Adipocyte (in vitro differentiated cells): ENCODE results near the gene CDON.

Source experiments
- DNase-seq: peaks from one replicate; pipeline ENCODE4 v3.0.0-alpha.2; 2015; ENCODE audit warnings: low read depth
- H3K27me3 ChIP-seq: replicated peaks from 2 replicates; pipeline ENCODE4 v1.7.0; 2013; ENCODE audit warnings: mild to moderate bottlenecking, low read length, moderate library complexity; ENCODE audit not compliant: control insufficient read depth, insufficient read depth
- H3K36me3 ChIP-seq: 2 replicates; pipeline ENCODE4 v1.7.0; 2013; ENCODE audit warnings: low read length, mild to moderate bottlenecking, moderate library complexity; ENCODE audit not compliant: control insufficient read depth, insufficient read depth, severe bottlenecking
- H3K4me1 ChIP-seq: 2 replicates; pipeline ENCODE4 v1.7.0; 2013; ENCODE audit warnings: mild to moderate bottlenecking, low read length, moderate library complexity; ENCODE audit not compliant: control insufficient read depth, insufficient read depth
- H3K4me3 ChIP-seq: 2 replicates; pipeline ENCODE4 v1.7.0; 2013; ENCODE audit warnings: mild to moderate bottlenecking, low read length, moderate library complexity
- H3K9ac ChIP-seq: 2 replicates; pipeline ENCODE4 v1.7.0; 2013; ENCODE audit warnings: mild to moderate bottlenecking, low read length, moderate library complexity
- H3K9me3 ChIP-seq: 2 replicates; pipeline ENCODE4 v1.7.0; 2013; ENCODE audit warnings: mild to moderate bottlenecking, low read length, moderate library complexity; ENCODE audit not compliant: control insufficient read depth

CDON gene

DNA sequence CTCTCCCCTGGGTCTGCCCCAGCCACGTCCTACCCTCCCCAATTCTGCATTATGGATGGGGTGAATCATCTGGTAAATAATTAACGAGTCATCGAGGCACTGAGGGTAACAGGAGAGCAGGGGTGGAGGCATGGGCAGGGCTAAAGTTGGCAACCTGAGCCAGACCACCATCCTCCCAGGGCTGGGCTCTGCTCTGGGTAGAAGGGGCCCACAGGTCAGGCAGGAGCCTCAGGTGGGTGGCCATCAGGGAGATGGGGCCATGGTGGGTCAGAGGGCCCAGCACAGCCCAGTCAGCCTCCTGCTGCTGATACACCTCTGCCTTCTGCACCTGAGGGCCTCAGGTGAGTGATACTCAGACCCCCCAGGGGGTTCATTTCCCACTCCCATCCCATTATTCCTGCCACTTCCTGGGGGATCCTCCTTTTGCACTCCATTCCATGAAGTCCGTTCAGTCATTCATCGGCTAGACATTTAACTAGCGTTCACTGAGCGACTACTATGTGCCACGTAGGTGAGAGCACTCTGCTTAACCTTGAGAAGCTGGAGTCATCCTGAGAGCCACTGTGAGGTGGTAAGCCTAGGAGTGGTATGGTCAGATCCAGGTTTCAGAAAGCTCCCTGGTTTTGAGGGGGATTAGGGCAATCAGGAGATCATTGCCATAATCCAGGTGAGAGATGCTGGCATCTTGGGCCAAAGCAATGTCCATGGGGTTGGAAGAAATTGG, 116.7 kb downstream of the CDON start, which contains the start of gene VSIG10L2:
Gene VSIG10L2, plus strand, starts transcription at position 248 of the 724 bp plus-strand sequence. Its CDS starts 12 bp downstream, at position 260.
- peaks cover 4% of the 10 kb centered on the region for H3K4me1 ChIP-seq
- H3K9ac ChIP-seq = no peak within 1 kb of the TSS
- no peak for DNase-seq
- H3K9me3 ChIP-seq = no peaks in the 10 kb centered on the region
- no peak within 1 kb of the TSS for H3K4me3 ChIP-seq
- H3K27me3 ChIP-seq = no peaks in the 10 kb centered on the region
- H3K36me3 ChIP-seq = no peaks in the 10 kb centered on the region

DNA sequence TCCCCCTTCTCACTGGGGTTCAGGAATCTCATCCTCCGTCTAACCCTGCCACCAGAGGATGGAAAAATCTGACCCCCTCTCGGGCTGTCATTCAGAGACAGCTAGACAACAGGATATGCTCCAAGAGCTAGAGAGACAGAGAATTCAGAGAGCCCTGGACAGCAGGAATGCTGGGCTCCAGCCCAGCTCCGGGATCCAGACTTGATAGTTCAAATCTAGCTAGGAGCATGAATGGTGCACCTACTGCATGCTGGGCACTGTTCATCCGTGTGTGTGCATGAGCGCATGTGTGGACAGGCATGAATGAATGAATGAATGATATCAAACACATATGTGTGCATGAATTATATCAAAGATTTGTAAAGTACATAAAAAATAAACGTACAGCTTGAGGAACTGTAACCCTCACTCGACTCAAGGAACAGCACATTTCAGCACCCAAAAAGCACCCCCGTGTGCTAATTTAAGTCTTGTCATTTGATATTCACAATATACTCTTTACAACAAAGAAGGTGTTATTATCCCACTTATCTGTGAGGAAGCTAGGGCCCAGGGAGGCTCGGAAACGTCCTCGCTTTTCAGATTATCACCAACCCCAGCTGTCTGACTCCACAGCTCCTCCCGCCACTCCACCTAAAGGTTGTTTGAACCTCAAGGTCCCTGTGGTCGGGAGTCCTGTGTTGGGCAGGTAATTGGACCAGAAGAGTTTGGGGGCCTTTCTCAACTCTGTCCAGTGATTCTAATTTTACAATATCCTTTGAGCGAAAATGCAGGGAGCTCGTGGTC, 117.5 kb downstream of the CDON start:
- no peaks in the 10 kb centered on the region for H3K9me3 ChIP-seq

DNA sequence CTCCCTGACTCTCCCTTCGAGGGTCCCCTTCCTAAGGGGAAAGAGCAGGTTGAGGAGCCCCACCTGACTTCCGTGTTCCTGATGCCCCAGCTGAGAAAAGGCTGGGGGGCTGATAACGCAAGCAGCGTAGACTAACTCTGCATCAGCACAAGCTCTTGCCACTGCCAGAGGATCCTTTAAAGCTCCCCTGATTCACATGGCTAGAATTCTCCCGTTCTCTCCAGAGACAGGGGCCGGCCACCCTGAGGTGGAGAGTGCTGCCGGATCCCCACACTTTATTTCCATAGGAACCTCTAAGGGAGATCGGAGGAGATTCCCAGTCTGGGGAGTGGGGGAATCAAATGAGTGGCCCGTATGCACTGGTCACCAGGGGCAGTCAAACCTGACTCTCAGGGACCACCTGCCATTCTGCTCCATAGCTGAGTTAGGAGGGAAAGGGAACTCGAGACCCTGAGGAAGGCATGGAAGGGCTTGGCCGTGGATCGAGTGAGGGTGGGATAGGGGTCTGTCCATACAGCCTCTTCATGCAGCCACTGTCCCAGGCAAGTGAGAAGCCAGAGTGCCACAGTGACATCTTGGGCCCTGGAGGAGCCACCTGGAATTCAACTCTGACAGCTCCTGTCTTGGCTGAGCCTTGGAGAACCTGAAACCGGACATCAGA, 118.2 kb downstream of the CDON start:
- Histone ChIP-seq H3K4me1 (no peaks in the 10 kb centered on the region), H3K27me3 (no peaks in the 10 kb centered on the region), H3K4me3 (no peak overlapping the region), H3K36me3 (no peaks in the 10 kb centered on the region), H3K9me3 (no peaks in the 10 kb centered on the region), H3K9ac (no peak overlapping the region)
- no peak for DNase-seq

More for the DNA sequence above, 117.5 kb downstream of the CDON start:
- Histone ChIP-seq H3K36me3 (no peaks in the 10 kb centered on the region), H3K4me3 (no peak overlapping the region), H3K4me1 (no peaks in the 10 kb centered on the region), H3K27me3 (no peaks in the 10 kb centered on the region), H3K9ac (no peak overlapping the region)
- DNase-seq = no peak

DNA sequence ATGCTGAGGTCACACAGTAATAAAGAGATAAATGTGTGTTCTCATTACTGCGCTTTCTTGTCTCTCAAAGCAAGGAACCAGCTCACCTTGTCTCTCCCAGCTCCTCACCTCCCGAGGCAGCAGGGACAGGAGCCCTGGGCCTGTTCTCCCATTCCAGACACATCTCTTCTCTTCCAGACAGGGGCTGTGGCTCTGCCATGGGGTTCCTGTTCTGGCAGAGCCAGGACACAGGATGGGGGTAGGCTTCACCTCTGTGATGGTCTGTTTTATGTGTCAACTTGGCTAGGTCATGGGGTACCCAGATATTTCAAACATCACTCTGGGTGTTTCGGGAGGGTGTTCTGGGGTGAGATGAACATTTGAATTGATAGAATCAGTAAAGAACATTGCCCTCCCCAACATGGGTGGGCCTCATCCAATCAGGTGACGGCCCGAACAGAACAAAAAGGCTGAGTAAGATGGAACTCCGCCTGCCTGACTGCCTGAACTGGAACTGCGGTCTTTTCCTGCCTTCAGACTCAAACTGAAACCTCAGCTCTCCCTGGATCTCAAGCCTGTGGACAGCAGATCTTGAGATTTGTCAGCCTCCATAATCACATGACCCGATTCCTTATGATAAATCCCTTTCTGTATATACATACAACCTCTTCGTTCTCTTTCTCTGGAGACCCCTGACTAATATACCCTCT, 118.9 kb downstream of the CDON start:
- no peaks in the 10 kb centered on the region for H3K27me3 ChIP-seq
- H3K4me1 ChIP-seq = no peaks in the 10 kb centered on the region
- no peak overlapping the region for H3K4me3 ChIP-seq
- H3K9me3 ChIP-seq = no peaks in the 10 kb centered on the region
- no peak for DNase-seq
- no peak overlapping the region for H3K9ac ChIP-seq
- H3K36me3 ChIP-seq = no peaks in the 10 kb centered on the region

DNA sequence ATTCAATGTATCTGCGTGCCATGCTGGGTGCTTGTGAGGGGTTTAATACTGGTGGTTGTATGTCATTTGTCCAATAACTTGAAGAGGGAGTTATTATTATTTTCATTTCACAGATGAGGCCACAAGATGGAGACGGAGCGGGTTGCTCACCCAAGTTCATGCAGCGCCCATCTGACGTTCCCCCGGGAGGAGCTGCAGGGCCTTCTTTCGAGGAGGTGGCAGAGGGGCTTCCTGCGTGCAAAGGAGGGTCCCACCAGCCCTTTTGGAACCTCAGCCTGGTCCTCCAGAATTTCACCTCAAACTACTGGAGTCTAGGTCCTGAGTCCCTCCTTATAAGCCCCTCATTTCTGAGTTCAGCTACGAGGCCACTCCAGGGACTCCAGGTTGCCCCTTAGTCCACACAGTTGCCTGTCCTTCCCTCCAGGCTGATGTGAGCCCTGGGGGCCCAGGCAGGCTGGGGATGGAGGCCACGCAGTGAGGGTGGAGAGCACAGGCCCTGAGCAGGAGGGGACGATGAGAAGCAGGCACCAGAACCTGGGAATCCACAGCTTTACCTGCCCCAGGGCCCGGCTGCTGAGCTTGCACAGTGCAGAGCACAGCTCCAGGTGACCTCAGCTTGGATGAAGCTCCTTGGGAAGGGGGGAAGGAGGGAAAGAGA, 119.8 kb downstream of the CDON start:
- Histone ChIP-seq H3K9me3 (no peaks in the 10 kb centered on the region), H3K4me1 (no peaks in the 10 kb centered on the region)

DNA sequence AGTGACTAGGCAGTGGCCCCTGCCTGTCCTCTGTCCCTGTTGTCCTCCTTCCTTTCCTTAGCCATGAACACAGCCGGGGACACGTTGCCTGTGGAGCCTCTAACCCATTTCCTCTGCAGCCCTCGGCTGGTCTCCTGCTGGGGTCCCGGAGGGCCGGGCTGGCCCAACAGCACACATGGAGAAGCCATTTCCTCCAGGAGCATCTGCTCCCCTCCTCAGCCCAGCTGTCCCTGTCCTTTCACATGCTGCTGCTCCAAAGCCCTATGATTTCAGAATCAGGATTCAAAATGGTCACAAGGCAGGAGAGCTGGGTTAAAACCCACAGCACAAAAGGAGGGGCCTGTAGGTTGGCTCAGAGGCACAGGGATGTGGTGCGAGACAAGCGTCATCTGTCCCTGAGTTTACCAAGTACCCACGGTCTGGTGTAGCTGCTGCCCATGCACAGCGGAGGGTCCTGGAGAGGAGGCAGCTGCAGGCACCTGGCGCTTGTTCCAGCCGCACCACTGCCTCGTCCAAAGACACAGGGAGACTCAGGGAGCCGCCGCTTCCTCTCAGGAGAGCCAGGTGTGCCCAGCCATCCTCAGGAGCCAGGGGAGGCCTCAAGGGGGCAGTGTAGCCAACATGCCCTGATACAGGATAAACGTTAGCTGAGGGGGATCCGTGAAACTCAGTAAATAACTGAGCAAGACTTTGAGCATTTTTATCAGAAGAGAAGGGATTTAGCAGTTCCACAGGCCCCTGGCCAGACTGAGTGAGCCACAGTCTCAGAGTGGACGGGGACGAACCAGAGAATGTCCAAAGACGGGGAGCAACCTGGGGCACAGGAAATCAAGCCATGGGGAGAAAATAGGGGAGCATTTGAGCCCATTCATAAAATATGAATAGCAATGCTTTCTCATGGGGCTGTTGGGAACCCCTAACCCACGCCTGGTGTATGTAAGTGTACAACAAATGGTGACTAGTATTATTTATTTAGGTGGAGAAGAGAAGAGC, 120.8 kb downstream of the CDON start:
- no peaks in the 10 kb centered on the region for H3K27me3 ChIP-seq
- peak; percentile 34 for DNase-seq
- H3K36me3 ChIP-seq = no peaks in the 10 kb centered on the region
- H3K9me3 ChIP-seq = no peaks in the 10 kb centered on the region
- no peak overlapping the region for H3K9ac ChIP-seq
- no peak overlapping the region for H3K4me3 ChIP-seq
- H3K4me1 ChIP-seq = no peaks in the 10 kb centered on the region

More for the DNA sequence above, 119.8 kb downstream of the CDON start:
- Histone ChIP-seq H3K36me3 (no peaks in the 10 kb centered on the region), H3K9ac (no peak overlapping the region), H3K27me3 (no peaks in the 10 kb centered on the region), H3K4me3 (no peak overlapping the region)
- DNase-seq = no peak

DNA sequence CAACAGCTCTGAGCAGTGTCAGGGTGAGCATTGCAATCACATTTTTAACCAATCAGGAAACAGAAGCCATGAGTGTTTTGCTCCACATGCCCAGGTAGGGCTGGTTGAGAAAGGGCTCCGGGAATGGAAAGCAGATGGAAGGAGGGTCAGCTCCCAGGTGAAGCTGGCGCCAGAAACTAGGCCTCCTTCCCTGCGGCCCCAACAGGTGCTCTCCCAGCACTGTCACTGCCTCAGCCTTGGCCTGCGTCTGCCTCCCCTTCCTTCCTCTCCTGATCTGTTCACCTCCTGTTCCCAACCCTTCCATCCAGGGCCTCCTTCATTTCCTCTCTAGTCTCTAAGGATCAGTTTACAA, 121.4 kb downstream of the CDON start:
- Histone ChIP-seq H3K9ac (no peak overlapping the region), H3K36me3 (no peaks in the 10 kb centered on the region), H3K9me3 (no peaks in the 10 kb centered on the region), H3K27me3 (no peaks in the 10 kb centered on the region), H3K4me3 (no peak overlapping the region), H3K4me1 (no peaks in the 10 kb centered on the region)
- no peak for DNase-seq

DNA sequence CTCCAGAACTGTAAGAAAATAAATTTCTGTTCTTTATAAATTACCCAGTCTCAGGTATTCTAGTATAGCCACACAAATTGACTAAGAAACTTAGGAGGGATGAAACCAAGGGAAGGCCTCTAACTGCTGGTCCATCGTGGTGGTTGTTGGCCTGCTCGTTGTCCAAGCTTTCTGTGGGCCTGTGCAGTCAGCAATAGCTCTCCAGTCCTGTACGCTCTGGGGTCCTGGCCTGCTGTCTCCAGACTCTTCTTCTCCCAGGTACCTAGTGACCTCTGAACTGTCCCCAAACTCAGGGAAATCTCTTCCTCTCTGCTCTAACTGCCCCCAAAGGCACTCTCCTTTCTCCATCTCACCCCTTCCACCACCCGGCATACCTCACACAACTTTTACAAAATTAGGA, 122.5 kb downstream of the CDON start:
- H3K36me3 ChIP-seq = no peaks in the 10 kb centered on the region
- no peak overlapping the region for H3K9ac ChIP-seq
- H3K27me3 ChIP-seq = no peaks in the 10 kb centered on the region
- no peak for DNase-seq
- no peaks in the 10 kb centered on the region for H3K4me1 ChIP-seq
- no peaks in the 10 kb centered on the region for H3K9me3 ChIP-seq
- H3K4me3 ChIP-seq = no peak overlapping the region

DNA sequence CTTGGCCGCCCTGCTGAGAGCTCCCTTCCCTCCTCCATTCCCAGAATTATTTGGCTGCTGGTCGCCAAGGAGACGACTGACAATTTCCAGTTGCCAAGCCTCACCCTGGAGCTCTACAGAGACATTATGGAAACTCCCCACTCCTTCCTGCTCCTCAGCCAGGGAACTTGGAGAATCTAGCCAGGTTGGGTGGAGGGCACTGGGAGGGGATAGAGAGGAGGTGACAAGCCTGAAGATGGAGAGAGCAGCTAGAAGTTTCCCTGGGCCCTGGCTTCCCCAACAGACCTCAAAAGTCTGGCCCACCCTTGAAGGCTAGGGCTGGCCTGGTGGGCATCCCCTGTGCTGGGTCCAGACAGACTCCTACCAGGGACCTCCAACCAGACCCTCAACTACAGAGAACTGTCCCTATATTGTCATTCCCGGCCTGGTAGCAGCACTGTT, 123.6 kb downstream of the CDON start:
- Histone ChIP-seq H3K4me1 (no peaks in the 10 kb centered on the region), H3K36me3 (no peaks in the 10 kb centered on the region), H3K9ac (no peak overlapping the region), H3K4me3 (no peak overlapping the region), H3K27me3 (no peaks in the 10 kb centered on the region), H3K9me3 (no peaks in the 10 kb centered on the region)
- no peak for DNase-seq

DNA sequence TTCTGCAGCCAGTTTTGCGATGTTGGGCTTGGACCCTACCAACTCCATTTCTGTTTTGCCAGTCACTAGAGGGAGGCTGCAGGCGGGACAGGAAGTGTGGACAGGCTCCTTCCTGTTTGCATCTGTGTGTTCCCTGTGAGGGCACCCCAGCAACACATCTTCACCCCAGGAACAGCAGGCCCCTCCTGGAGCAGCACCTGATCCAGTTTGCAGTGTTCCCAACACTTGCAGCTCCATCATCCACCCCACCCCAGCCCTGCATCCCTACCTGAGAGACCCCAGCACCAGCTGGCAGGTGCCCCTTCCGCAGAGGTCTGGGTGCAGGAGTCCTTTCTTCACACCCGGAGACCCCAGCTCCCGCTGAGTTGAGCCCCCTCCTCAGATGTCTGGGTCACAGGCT, 124.2 kb downstream of the CDON start:
- no peaks in the 10 kb centered on the region for H3K27me3 ChIP-seq
- no peaks in the 10 kb centered on the region for H3K9me3 ChIP-seq
- DNase-seq = no peak
- no peaks in the 10 kb centered on the region for H3K4me1 ChIP-seq
- H3K36me3 ChIP-seq = no peaks in the 10 kb centered on the region
- no peak overlapping the region for H3K9ac ChIP-seq
- H3K4me3 ChIP-seq = no peak overlapping the region
